Endothelial cell of umbilical vein (primary cell): ENCODE results near the gene ZBTB7C. TPM values are rescaled to one million over a fixed set of nuclear protein-coding genes. Genes with fewer than 3 reads are reported as not detected.

ENCODE experiments used
- BruUV-seq: library from RNA; stranded (reverse); fragments of 400-500 nt; replicated peaks from 2 replicates; lab custom pipeline; 2021; lab: Mats Ljungman, UMichigan
- CTCF ChIA-PET: fragments of 300-600, 350-600 bp; sonication (Branson Sonifier 250); formaldehyde crosslinking; loops from one replicate; lab custom pipeline; 2021; ENCODE audit warnings: antibody characterized with exemption, inconsistent platforms; lab: Charles Lee
- POLR2A ChIA-PET: fragments of 300-600, 350-600 bp; sonication (Branson Sonifier 250); formaldehyde crosslinking; loops from one replicate; lab custom pipeline; 2021; ENCODE audit warnings: antibody characterized with exemption, inconsistent platforms; lab: Charles Lee
- DNase-seq: peaks from one replicate; pipeline ENCODE4 v3.0.0-alpha.2; 2011; ENCODE audit warnings: low read depth, low spot score
- FAIRE-seq: peaks from 2 replicates; lab custom pipeline; 2011; peaks lifted over from hg19 to GRCh38; lab: Jason Lieb, UNC
- H2AFZ ChIP-seq: 2 replicates; pipeline ENCODE4 v1.6.0; 2012; ENCODE audit warnings: low read depth, low read length, control low read depth, inconsistent platforms
- H3K27ac ChIP-seq: 2 replicates; pipeline ENCODE4 v1.5.1; 2011; ENCODE audit warnings: low read depth, mild to moderate bottlenecking, control low read depth, low read length, moderate library complexity; ENCODE audit not compliant: insufficient read depth
- H3K27me3 ChIP-seq, 2 experiments: 2 replicates each; pipeline versions ENCODE4 v1.6.0 to v1.6.1; 2011; ENCODE audit warnings: low read length in 2 of 2, mixed read lengths in 1 of 2; ENCODE audit not compliant: control insufficient read depth in 2 of 2, insufficient read depth in 2 of 2
- H3K36me3 ChIP-seq, 2 experiments: 2 replicates in 1 of 2; 3 replicates in 1 of 2; pipeline ENCODE4 v1.5.1; 2011; ENCODE audit warnings: low read length in 2 of 2, mild to moderate bottlenecking in 1 of 2, moderate library complexity in 1 of 2; ENCODE audit not compliant: control insufficient read depth in 2 of 2, insufficient read depth in 2 of 2; ENCODE audit errors: extremely low read depth in 1 of 2
- H3K4me1 ChIP-seq: 3 replicates; pipeline ENCODE4 v1.5.1; 2011; ENCODE audit warnings: mild to moderate bottlenecking, low read length; ENCODE audit not compliant: control insufficient read depth, insufficient read depth; ENCODE audit errors: extremely low read depth
- H3K4me2 ChIP-seq: 2 replicates; pipeline ENCODE4 v1.6.1; 2011; ENCODE audit warnings: low read length, control low read depth, mixed read lengths; ENCODE audit not compliant: insufficient read depth
- H3K4me3 ChIP-seq, 3 experiments: fragments of 200-600 bp in 1 of 3; sonication (generic), shearing (Covaris generic) in 1 of 3; replicated peaks in 1 of 3; 2 replicates each; pipeline ENCODE4 v1.5.1; 2011 to 2016; ENCODE audit warnings: control low read depth in 3 of 3, low read length in 3 of 3, mild to moderate bottlenecking in 2 of 3, inconsistent platforms in 1 of 3, low read depth in 1 of 3, moderate library complexity in 1 of 3; ENCODE audit not compliant: insufficient read depth in 1 of 3
- H3K79me2 ChIP-seq: 2 replicates; pipeline ENCODE4 v1.6.0; 2012; ENCODE audit warnings: low read length, inconsistent platforms; ENCODE audit not compliant: control insufficient read depth, insufficient read depth
- H3K9ac ChIP-seq: replicated peaks from 2 replicates; pipeline ENCODE3; 2011; ENCODE audit warnings: low read length, control low read depth; ENCODE audit not compliant: insufficient read depth; ENCODE audit errors: extremely low read depth
- H3K9me1 ChIP-seq: replicated peaks from 3 replicates; pipeline ENCODE4 v1.6.0; 2011; ENCODE audit warnings: mild to moderate bottlenecking, low read length; ENCODE audit not compliant: control insufficient read depth, insufficient read depth; ENCODE audit errors: extremely low read depth
- H3K9me3 ChIP-seq: replicated peaks from 2 replicates; pipeline ENCODE4 v1.5.1; 2012; ENCODE audit warnings: low read length, inconsistent platforms; ENCODE audit not compliant: control insufficient read depth, insufficient read depth
- H4K20me1 ChIP-seq: replicated peaks from 2 replicates; pipeline ENCODE3; 2011; ENCODE audit warnings: mild to moderate bottlenecking, low read length; ENCODE audit not compliant: control insufficient read depth, insufficient read depth; ENCODE audit errors: extremely low read depth
- CTCF ChIP-seq, 2 donors: IDR thresholded peaks; 1 replicate in 1 of 2; 2 replicates in 1 of 2; pipeline ENCODE4 v1.5.1; 2011; ENCODE audit warnings: low read length in 2 of 2, mild to moderate bottlenecking in 2 of 2, moderate library complexity in 2 of 2, control low read depth in 1 of 2, inconsistent platforms in 1 of 2, low read depth in 1 of 2; ENCODE audit not compliant: insufficient read depth in 1 of 2; ENCODE audit errors: extremely low read depth in 1 of 2
- EZH2 ChIP-seq: IDR thresholded peaks from 2 replicates; pipeline ENCODE4 v1.6.1; 2012; ENCODE audit warnings: borderline replicate concordance, low read depth, mild to moderate bottlenecking, moderate library complexity, low read length, inconsistent platforms; ENCODE audit not compliant: severe bottlenecking
- FOS ChIP-seq: IDR thresholded peaks from 2 replicates; pipeline ENCODE4 v1.6.1; 2011; ENCODE audit warnings: mild to moderate bottlenecking, low read length, moderate library complexity, borderline replicate concordance; ENCODE audit not compliant: insufficient read depth
- GATA2 ChIP-seq: IDR thresholded peaks from 2 replicates; pipeline ENCODE4 v1.7.0; 2011; ENCODE audit warnings: low read depth, mild to moderate bottlenecking, moderate library complexity, mixed read lengths, low read length; ENCODE audit not compliant: insufficient read length, insufficient read depth
- JUN ChIP-seq: IDR thresholded peaks from 2 replicates; pipeline ENCODE4 v1.6.1; 2011; ENCODE audit warnings: borderline replicate concordance, low read depth; ENCODE audit not compliant: insufficient read length, insufficient read depth
- MAX ChIP-seq: IDR thresholded peaks from 2 replicates; pipeline ENCODE4 v1.6.1; 2011; ENCODE audit not compliant: insufficient read depth, insufficient read length
- MYC ChIP-seq: IDR thresholded peaks from one replicate; pipeline ENCODE4 v1.6.1; 2011; ENCODE audit warnings: mild to moderate bottlenecking, low read depth, low read length
- POLR2A ChIP-seq: IDR thresholded peaks from 2 replicates; pipeline ENCODE4 v1.6.1; 2012; ENCODE audit warnings: low read depth, mild to moderate bottlenecking, control low read depth, low read length
- POLR2AphosphoS5 ChIP-seq: IDR thresholded peaks from 2 replicates; pipeline ENCODE4 v1.6.1; 2012; ENCODE audit warnings: low read depth, mild to moderate bottlenecking, control low read depth, low read length, moderate library complexity; ENCODE audit not compliant: insufficient read depth
- dilution Hi-C: fragments of 300-500 bp; cut with MboI; formaldehyde crosslinking; loops from one replicate; pipeline ENCODE4 v1.15.0; 2019; ENCODE audit warnings: low sequenced_read_pairs; ENCODE audit not compliant: extremely low pct_ligation_motif_present
- intact Hi-C: fragments of 100-400 bp; cut with micrococcal nuclease; formaldehyde crosslinking; loops from one replicate; pipeline ENCODE4 v1.10.0; 2022
- polyA plus RNA-seq, 4 experiments: library from polyadenylated mRNA; depleted of rRNA in 3 of 4; stranded (reverse) in 3 of 4; unstranded in 1 of 4; fragments of >200 nt; gene quantifications; 2 replicates each; pipeline versions ENCODE4 v1.2.1 to v1.2.3, GENCODE V29; 2011 to 2012; ENCODE audit warnings: missing spikeins in 1 of 4
- total RNA-seq: library from RNA; stranded (reverse); gene quantifications from 2 replicates; pipeline ENCODE4 v1.2.3, GENCODE V29; 2021

The ZBTB7C gene
- total and polyA plus RNA-seq, 2 donors (not counting 3 experiments of a cell fraction or from before 2014, with no cell fraction given): not detected

GRCh38 chr18:48254077-48254602 is 155.0 kb downstream of the ZBTB7C start:
- POLR2A ChIA-PET: no interaction called here
- Histone ChIP-seq H3K9me3 (no peaks in the 10 kb centered on the region), H2AFZ (no peak overlapping the region), H3K27ac (no peak overlapping the region), H3K4me2 (no peak overlapping the region), H3K79me2 (no peaks in the 10 kb centered on the region), H3K36me3 (no peaks in the 10 kb centered on the region), H3K4me1 (no peaks in the 10 kb centered on the region), H3K4me3 (no peak overlapping the region), H4K20me1 (no peaks in the 10 kb centered on the region), H3K9ac (no peak overlapping the region), H3K27me3 (peaks cover 0 to 5% of the 10 kb centered on the region in 2 experiments), H3K9me1 (no peaks in the 10 kb centered on the region)
- TF ChIP-seq GATA2: no peak
- no peak for TF ChIP-seq CTCF (IDR thresholded peaks at IDR 0.05; ENCODE audit: extremely low read depth in 1 of 2, insufficient read depth in 1 of 2, low read depth in 1 of 2, low read length in 2 of 2)
- no peak for TF ChIP-seq JUN
- TF ChIP-seq MAX: no peak
- no peak for TF ChIP-seq POLR2AphosphoS5
- no peak for TF ChIP-seq FOS
- no peak for TF ChIP-seq POLR2A
- no peak for TF ChIP-seq EZH2
- TF ChIP-seq MYC: no peak
- DNase-seq: no peak
- CTCF ChIA-PET: no interaction called here
- BruUV-seq: no TSS peak
- intact Hi-C loops: no loop called here
- dilution Hi-C loops: no loop called here
- no peak for FAIRE-seq
